Motor neuron (in vitro differentiated cells): Measurements from ENCODE around the gene TP53BP1. TPM values are rescaled to one million over a fixed set of nuclear protein-coding genes. Genes with fewer than 3 reads are reported as not detected.

Experiments used
- ATAC-seq, 8 experiments: fragments of 200-7000 bp; cut with Tn5 transposase; replicated peaks in 6 of 8; 2 replicates each; pipeline ENCODE4 v1.8.0; 2021; ENCODE audit warnings: mild to moderate bottlenecking in 8 of 8, moderate library complexity in 8 of 8
- H3K27ac ChIP-seq, 2 donors: fragments of 250-450 bp; sonication (Bioruptor Pico); 2 replicates each; pipeline ENCODE4 v1.9.0; 2021; ENCODE audit warnings: antibody characterized with exemption in 2 of 2, mild to moderate bottlenecking in 2 of 2, moderate library complexity in 1 of 2
- H3K4me1 ChIP-seq, 2 donors: fragments of 250-450 bp; sonication (Bioruptor Pico); replicated peaks in 1 of 2; 2 replicates each; pipeline ENCODE4 v1.6.1; 2021; ENCODE audit warnings: antibody characterized with exemption in 2 of 2, mild to moderate bottlenecking in 2 of 2, moderate library complexity in 1 of 2
- H3K4me3 ChIP-seq, 5 donors: fragments of 250-450 bp; sonication (Bioruptor Pico); 2 replicates each; pipeline ENCODE4 v1.9.0; 2021; ENCODE audit warnings: antibody characterized with exemption in 5 of 5, mild to moderate bottlenecking in 5 of 5, moderate library complexity in 4 of 5
- WGBS, 10 experiments: fragments of 450-650 bp; shearing (Covaris generic); methylation state at CpG; one replicate each; pipeline ENCODE4 v1.0.0; 2022; 5-methylcytosine and 5-hydroxymethylcytosine counted together
- in situ Hi-C, 9 experiments: fragments of 400-800 bp; cut with MboI; loops; one replicate each; pipeline ENCODE4 v1.15.0; 2021; ENCODE audit warnings: low sequenced_read_pairs in 9 of 9, low pct_unique_long_range_greater_than_20kb in 2 of 9; ENCODE audit not compliant: unreplicated experiment in 9 of 9
- total RNA-seq, 8 experiments: library from RNA; unstranded; fragments of 300-600 nt; gene quantifications; 2 replicates each; pipeline versions ENCODE4 v1.2.3 to v1.2.4, GENCODE V29; 2022

Gene TP53BP1
- total RNA-seq, 8 experiments from 2014 or later = 37.3 to 93.1 (median 84.8) TPM

- peak overlapping the region; percentile 84 to 97 for H3K27ac ChIP-seq
- peak overlapping the region; percentile 61 to 94 (median 77) for H3K4me3 ChIP-seq
Observed at GRCh38 chr15:43493703-43494472, 932 bp upstream of the TP53BP1 start.

GRCh38 chr15:43492266-43492665 lies 690 bp downstream of the TP53BP1 start:
- in situ Hi-C loops = no loop called here
- ATAC-seq = no peak
- Histone ChIP-seq H3K4me3 (peak overlapping the region; percentile 61 to 94 (median 77)), H3K27ac (peak overlapping the region; percentile 95 to 97), H3K4me1 (peaks cover 12 to 31% of the 10 kb centered on the region in 2 donors)
- 0 to 40% (median 5%) methylated on average over 1 to 3 of the region's 7 CpGs; no CpG with 5 or more reads in 2 of the 10 experiments for WGBS, 10 experiments

More at GRCh38 chr15:43493703-43494472, 932 bp upstream of the TP53BP1 start:
- H3K4me1 ChIP-seq = peaks cover 12 to 31% of the 10 kb centered on the region in 2 donors
- no peak for ATAC-seq
- 16 to 90% (median 50%) methylated on average over 2 to 7 of the region's 7 CpGs; no CpG with 5 or more reads in 2 of the 10 experiments for WGBS, 10 experiments
- in situ Hi-C loops = no loop called here

- WGBS, 10 experiments = 40 to 90% (median 66%) methylated on average over 1 of the region's 1 CpG; no CpG with 5 or more reads in 4 of the 10 experiments
- no peak overlapping the region for H3K27ac ChIP-seq
- in situ Hi-C loops = no loop called here
- no peak for ATAC-seq
- H3K4me3 ChIP-seq = no peak overlapping the region
- H3K4me1 ChIP-seq = peaks cover 11 to 28% of the 10 kb centered on the region in 2 donors
Observed at GRCh38 chr15:43489191-43489590, 3.8 kb downstream of the TP53BP1 start.

GRCh38 chr15:43488790-43489189 lies 4.2 kb downstream of the TP53BP1 start:
- in situ Hi-C loops = no loop called here
- no peak for ATAC-seq
- H3K4me3 ChIP-seq = no peak overlapping the region
- no peak overlapping the region for H3K27ac ChIP-seq
- 25 to 100% (median 93%) methylated on average over 1 to 2 of the region's 3 CpGs; no CpG with 5 or more reads in 2 of the 10 experiments for WGBS, 10 experiments
- peaks cover 7 to 24% of the 10 kb centered on the region in 2 donors for H3K4me1 ChIP-seq

- in situ Hi-C loops = no loop called here
- H3K4me3 ChIP-seq = no peak overlapping the region
- H3K27ac ChIP-seq = no peak overlapping the region
- peaks cover 6 to 20% of the 10 kb centered on the region in 2 donors for H3K4me1 ChIP-seq
- WGBS, 10 experiments = 84 to 100% (median 96%) methylated on average over 1 to 6 of the region's 6 CpGs; no CpG with 5 or more reads in 2 of the 10 experiments
- no peak for ATAC-seq
Observed at GRCh38 chr15:43487271-43487895, 5.6 kb downstream of the TP53BP1 start.

GRCh38 chr15:43484455-43484854 lies 8.5 kb downstream of the TP53BP1 start:
- in situ Hi-C loops = no loop called here

GRCh38 chr15:43483297-43484128 lies 9.4 kb downstream of the TP53BP1 start:
- 45 to 96% (median 78%) methylated on average over 2 to 4 of the region's 4 CpGs for WGBS, 10 experiments
- ATAC-seq = no peak
- H3K4me1 ChIP-seq = no peaks in the 10 kb centered on the region
- H3K27ac ChIP-seq = no peak overlapping the region
- in situ Hi-C loops = no loop called here
- H3K4me3 ChIP-seq = no peak overlapping the region

More at GRCh38 chr15:43484455-43484854, 8.5 kb downstream of the TP53BP1 start:
- H3K4me3 ChIP-seq = no peak overlapping the region
- H3K4me1 ChIP-seq = peaks cover 0 to under 1% of the 10 kb centered on the region in 2 donors
- 90 to 100% (median 100%) methylated on average over 1 to 2 of the region's 2 CpGs; no CpG with 5 or more reads in 2 of the 10 experiments for WGBS, 10 experiments
- H3K27ac ChIP-seq = no peak overlapping the region
- ATAC-seq = no peak

GRCh38 chr15:43473885-43474284 lies 19.1 kb downstream of the TP53BP1 start:
- ATAC-seq = no peak
- 80 to 100% (median 97%) methylated on average over 1 to 8 of the region's 25 CpGs; no CpG with 5 or more reads in 5 of the 10 experiments for WGBS, 10 experiments
- H3K27ac ChIP-seq = no peak overlapping the region
- no peak overlapping the region for H3K4me3 ChIP-seq
- in situ Hi-C loops = no loop called here
- H3K4me1 ChIP-seq = no peaks in the 10 kb centered on the region

- in situ Hi-C loops = no loop called here
- Histone ChIP-seq H3K4me3 (no peak overlapping the region), H3K4me1 (no peaks in the 10 kb centered on the region), H3K27ac (no peak overlapping the region)
- ATAC-seq = no peak
Observed at GRCh38 chr15:43471975-43472374, 21.0 kb downstream of the TP53BP1 start.

- Histone ChIP-seq H3K27ac (no peak overlapping the region), H3K4me3 (no peak overlapping the region), H3K4me1 (no peaks in the 10 kb centered on the region)
- 64 to 100% (median 97%) methylated on average over 1 to 3 of the region's 3 CpGs; no CpG with 5 or more reads in 1 of the 10 experiments for WGBS, 10 experiments
- no peak for ATAC-seq
- in situ Hi-C loops = no loop called here
Observed at GRCh38 chr15:43469867-43470266, 23.1 kb downstream of the TP53BP1 start.

- 15 to 100% (median 60%) methylated on average over 1 to 2 of the region's 2 CpGs; no CpG with 5 or more reads in 1 of the 10 experiments for WGBS, 10 experiments
- in situ Hi-C loops = no loop called here
- no peak overlapping the region for H3K4me3 ChIP-seq
- H3K4me1 ChIP-seq = no peaks in the 10 kb centered on the region
- H3K27ac ChIP-seq = no peak overlapping the region
- ATAC-seq = peak in 3 of 8 experiments; percentile 25 to 98 (median 94)
Observed at GRCh38 chr15:43465100-43465499, 27.9 kb downstream of the TP53BP1 start.

GRCh38 chr15:43463998-43464397 lies 29.0 kb downstream of the TP53BP1 start:
- Histone ChIP-seq H3K4me3 (no peak overlapping the region), H3K4me1 (no peaks in the 10 kb centered on the region), H3K27ac (no peak overlapping the region)
- no peak for ATAC-seq
- in situ Hi-C loops = no loop called here
- WGBS, 10 experiments = 83 to 100% (median 100%) methylated on average over 1 of the region's 1 CpG; no CpG with 5 or more reads in 5 of the 10 experiments

GRCh38 chr15:43463507-43463906 lies 29.4 kb downstream of the TP53BP1 start:
- H3K27ac ChIP-seq = no peak overlapping the region
- in situ Hi-C loops = no loop called here
- no peak for ATAC-seq
- no peak overlapping the region for H3K4me3 ChIP-seq
- 60 to 100% (median 89%) methylated on average over 1 of the region's 1 CpG; no CpG with 5 or more reads in 5 of the 10 experiments for WGBS, 10 experiments
- no peaks in the 10 kb centered on the region for H3K4me1 ChIP-seq
